HepG2 (cell line): Measurements from ENCODE around the gene LRRC43. TPM values are rescaled to one million over a fixed set of nuclear protein-coding genes. Genes with fewer than 3 reads are reported as not detected.

ENCODE experiments used
- ARID3A ChIP-seq: IDR thresholded peaks from 2 replicates; pipeline ENCODE4 v1.6.1; 2012; ENCODE audit warnings: low read depth, low read length, improper control_type of control experiment
- MBNL3 ChIP-seq: fragments of 250-450 bp; sonication (Bioruptor Pico); conservative IDR thresholded peaks from 2 replicates; pipeline ENCODE4 v1.8.0; 2022; ENCODE audit warnings: mild to moderate bottlenecking, inconsistent platforms
- NFYC ChIP-seq: IDR thresholded peaks from 2 replicates; pipeline ENCODE4 v1.6.1; 2016; ENCODE audit warnings: missing genetic modification reagents, missing compliant biosample characterization
- SIX4 ChIP-seq: sonication (generic); formaldehyde crosslinking; IDR thresholded peaks from 2 replicates; pipeline ENCODE4 v1.4.0; 2020; ENCODE audit warnings: missing genetic modification reagents
- SMAD3 ChIP-seq: sonication (generic); formaldehyde crosslinking; IDR thresholded peaks from 2 replicates; pipeline ENCODE4 v1.4.0; 2020; ENCODE audit warnings: missing genetic modification reagents
- SP5 ChIP-seq: IDR thresholded peaks from 2 replicates; pipeline ENCODE4 v1.6.1; 2016; ENCODE audit warnings: low read depth, borderline replicate concordance
- TFE3 ChIP-seq: IDR thresholded peaks from 2 replicates; pipeline ENCODE4 v1.6.1; 2016
- TRIM24 ChIP-seq: sonication (generic); formaldehyde crosslinking; IDR thresholded peaks from 2 replicates; pipeline ENCODE4 v1.8.0; 2022; ENCODE audit warnings: mild to moderate bottlenecking, missing genetic modification reagents
- ZBTB8A ChIP-seq: sonication (generic); formaldehyde crosslinking; IDR thresholded peaks from 2 replicates; pipeline ENCODE4 v1.4.0; 2020; ENCODE audit warnings: mild to moderate bottlenecking, low read depth, missing genetic modification reagents, borderline replicate concordance
- ZNF33A ChIP-seq: sonication (generic); formaldehyde crosslinking; IDR thresholded peaks from 2 replicates; pipeline ENCODE4 v1.5.1; 2020; ENCODE audit warnings: missing genetic modification reagents, mild to moderate bottlenecking, moderate library complexity, borderline replicate concordance
- polyA plus RNA-seq, 8 experiments: library from polyadenylated mRNA; depleted of rRNA in 3 of 8; stranded (reverse) in 7 of 8; unstranded in 1 of 8; fragments of >200 nt; fragmentation: Illumina TruSeq in 4 of 8; extraction: Trizol in 4 of 8; gene quantifications; 2 replicates each; pipeline versions ENCODE4 v1.2.1 to v1.2.3, GENCODE V29; 2011 to 2016; ENCODE audit warnings: low read depth in 4 of 8, missing spikeins in 1 of 8, mixed read lengths in 1 of 8; ENCODE audit not compliant: insufficient read depth in 1 of 8
- total RNA-seq, 5 experiments: library from RNA; depleted of rRNA; stranded (reverse); fragments of >200 nt; fragmentation: Illumina TruSeq; extraction: Trizol; gene quantifications; 2 replicates each; pipeline ENCODE4 v1.2.3, GENCODE V29; 2016; ENCODE audit warnings: low read depth in 1 of 5
- TF ChIP-seq, protein P1 (sequence below): sonication (generic); formaldehyde crosslinking; IDR thresholded peaks from 2 replicates; pipeline ENCODE4 v1.5.1; 2020; ENCODE audit warnings: mild to moderate bottlenecking, missing genetic modification reagents, borderline replicate concordance

The LRRC43 gene
- total and polyA plus RNA-seq, 2 of the 13 experiments (the other 11 are each of a cell fraction or from before 2014, with no cell fraction given), result not detected

GRCh38 chr12:122200541-122201175, 17.7 kb downstream of the LRRC43 start (continued):
- TF ChIP-seq ARID3A (no peak), TFE3 (CRISPR knock-in tag) (0 out of 2 replicates have a peak, but pooled peaks have one; percentile 13), ZBTB8A (CRISPR knock-in tag) (no peak), SIX4 (CRISPR knock-in tag) (no peak), SMAD3 (no peak), SP5 (no peak), MBNL3 (no peak), ZNF33A (CRISPR knock-in tag) (no peak), TRIM24 (CRISPR knock-in tag) (no peak), NFYC (CRISPR knock-in tag) (no peak)
- TF ChIP-seq, protein P1, sequence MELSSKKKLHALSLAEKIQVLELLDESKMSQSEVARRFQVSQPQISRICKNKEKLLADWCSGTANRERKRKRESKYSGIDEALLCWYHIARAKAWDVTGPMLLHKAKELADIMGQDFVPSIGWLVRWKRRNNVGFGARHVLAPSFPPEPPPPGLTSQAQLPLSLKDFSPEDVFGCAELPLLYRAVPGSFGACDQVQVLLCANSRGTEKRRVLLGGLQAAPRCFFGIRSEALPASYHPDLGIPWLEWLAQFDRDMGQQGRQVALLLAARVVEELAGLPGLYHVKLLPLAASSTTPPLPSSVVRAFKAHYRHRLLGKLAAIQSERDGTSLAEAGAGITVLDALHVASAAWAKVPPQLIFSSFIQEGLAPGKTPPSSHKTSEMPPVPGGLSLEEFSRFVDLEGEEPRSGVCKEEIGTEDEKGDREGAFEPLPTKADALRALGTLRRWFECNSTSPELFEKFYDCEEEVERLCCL (CRISPR knock-in tag), result no peak
